SK-N-SH (cell line): ENCODE measurements around the gene STAC3.

Experiments
- GABPA ChIP-seq: IDR thresholded peaks from 2 replicates; pipeline ENCODE4 v1.4.0; 2012; ENCODE audit warnings: low read depth, mild to moderate bottlenecking
- POLR2AphosphoS5 ChIP-seq: IDR thresholded peaks from 2 replicates; pipeline ENCODE4 v1.6.1; 2012; ENCODE audit warnings: low read depth, low read length
- TF ChIP-seq, protein P1 (sequence below): fragments of 200-600 bp; sonication (generic); IDR thresholded peaks from 2 replicates; pipeline ENCODE4 v1.6.1; 2017; ENCODE audit warnings: antibody characterized with exemption, mild to moderate bottlenecking, moderate library complexity

GRCh38 chr12:57236925-57237595 is 13.9 kb downstream of the STAC3 start:
- TF ChIP-seq, protein P1, sequence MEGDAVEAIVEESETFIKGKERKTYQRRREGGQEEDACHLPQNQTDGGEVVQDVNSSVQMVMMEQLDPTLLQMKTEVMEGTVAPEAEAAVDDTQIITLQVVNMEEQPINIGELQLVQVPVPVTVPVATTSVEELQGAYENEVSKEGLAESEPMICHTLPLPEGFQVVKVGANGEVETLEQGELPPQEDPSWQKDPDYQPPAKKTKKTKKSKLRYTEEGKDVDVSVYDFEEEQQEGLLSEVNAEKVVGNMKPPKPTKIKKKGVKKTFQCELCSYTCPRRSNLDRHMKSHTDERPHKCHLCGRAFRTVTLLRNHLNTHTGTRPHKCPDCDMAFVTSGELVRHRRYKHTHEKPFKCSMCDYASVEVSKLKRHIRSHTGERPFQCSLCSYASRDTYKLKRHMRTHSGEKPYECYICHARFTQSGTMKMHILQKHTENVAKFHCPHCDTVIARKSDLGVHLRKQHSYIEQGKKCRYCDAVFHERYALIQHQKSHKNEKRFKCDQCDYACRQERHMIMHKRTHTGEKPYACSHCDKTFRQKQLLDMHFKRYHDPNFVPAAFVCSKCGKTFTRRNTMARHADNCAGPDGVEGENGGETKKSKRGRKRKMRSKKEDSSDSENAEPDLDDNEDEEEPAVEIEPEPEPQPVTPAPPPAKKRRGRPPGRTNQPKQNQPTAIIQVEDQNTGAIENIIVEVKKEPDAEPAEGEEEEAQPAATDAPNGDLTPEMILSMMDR: no peak
- TF ChIP-seq POLR2AphosphoS5 (no peak), GABPA (no peak)
